CD4-positive, alpha-beta T cell (primary cell): ENCODE results near the gene SLC25A3. TPM values are rescaled to one million over a fixed set of nuclear protein-coding genes. Genes with fewer than 3 reads are reported as not detected.
"Not testable (repeated sequence)": the region's sequence is repeated elsewhere in the genome, so short reads cannot be mapped to it uniquely, and the experiment has no call there.

ENCODE experiments used
- ATAC-seq: fragments of 200-7000 bp; cut with Tn5 transposase; one replicate; pipeline ENCODE4 v1.10.0; 2022; ENCODE audit warnings: mild to moderate bottlenecking; ENCODE audit not compliant: poor library complexity
- CTCF ChIA-PET: fragments of 350-600 bp; sonication (Branson Sonifier 250); formaldehyde crosslinking; loops from one replicate; lab custom pipeline; 2021; ENCODE audit warnings: antibody characterized with exemption, inconsistent platforms; lab: Charles Lee
- POLR2A ChIA-PET: fragments of 350-600 bp; sonication (Branson Sonifier 250); formaldehyde crosslinking; loops from one replicate; lab custom pipeline; 2021; ENCODE audit warnings: antibody characterized with exemption, inconsistent platforms; lab: Charles Lee
- DNase-seq, 14 experiments: peaks; one replicate each; pipeline ENCODE4 v3.0.0-alpha.2; 2013 to 2020; ENCODE audit warnings: mixed read lengths in 2 of 14
- H3K27ac ChIP-seq, 2 donors: one replicate each; pipeline versions ENCODE4 v1.5.1 to v1.7.0; 2013; ENCODE audit warnings: low read length in 2 of 2, low read depth in 1 of 2, mild to moderate bottlenecking in 1 of 2
- H3K27me3 ChIP-seq, 2 experiments: 1 replicate in 1 of 2; 2 replicates in 1 of 2; pipeline versions ENCODE4 v1.6.1 to v1.7.0; 2013; ENCODE audit warnings: low read length in 2 of 2, control low read depth in 1 of 2, mild to moderate bottlenecking in 1 of 2, moderate library complexity in 1 of 2; ENCODE audit not compliant: insufficient read depth in 2 of 2, control insufficient read depth in 1 of 2
- H3K36me3 ChIP-seq: one replicate; pipeline ENCODE4 v1.6.1; 2013; ENCODE audit warnings: low read length, control low read depth; ENCODE audit not compliant: insufficient read depth
- H3K4me1 ChIP-seq: one replicate; pipeline ENCODE4 v1.6.1; 2013; ENCODE audit warnings: low read length, control low read depth; ENCODE audit not compliant: insufficient read depth
- H3K4me3 ChIP-seq: one replicate; pipeline ENCODE4 v1.5.1; 2013; ENCODE audit warnings: mild to moderate bottlenecking, low read length, moderate library complexity
- H3K9me3 ChIP-seq, 2 experiments: 1 replicate in 1 of 2; 2 replicates in 1 of 2; pipeline versions ENCODE4 v1.6.1 to v1.7.0; 2013; ENCODE audit warnings: low read length in 2 of 2, mild to moderate bottlenecking in 2 of 2, control low read depth in 1 of 2, moderate library complexity in 1 of 2; ENCODE audit not compliant: control insufficient read depth in 1 of 2, insufficient read depth in 1 of 2
- H3K27ac Mint-ChIP-seq: one replicate; pipeline ENCODE4 v1.8.0; 2020; ENCODE audit warnings: mixed read lengths
- H3K27me3 Mint-ChIP-seq: one replicate; pipeline ENCODE4 v1.8.0; 2021; ENCODE audit warnings: mixed read lengths
- H3K36me3 Mint-ChIP-seq: one replicate; pipeline ENCODE4 v1.8.0; 2021; ENCODE audit warnings: low read depth, mixed read lengths
- H3K4me1 Mint-ChIP-seq: one replicate; pipeline ENCODE4 v1.8.0; 2021; ENCODE audit warnings: low read depth, mixed read lengths
- H3K4me3 Mint-ChIP-seq: one replicate; pipeline ENCODE4 v1.8.0; 2020; ENCODE audit warnings: mild to moderate bottlenecking, mixed read lengths
- H3K9me3 Mint-ChIP-seq: one replicate; pipeline ENCODE4 v1.8.0; 2020; ENCODE audit warnings: mixed read lengths
- intact Hi-C, 2 experiments: fragments of 100-400 bp; cut with DNase I in 1 of 2; cut with micrococcal nuclease in 1 of 2; formaldehyde crosslinking; loops; one replicate each; pipeline versions ENCODE4 v1.15.1 to v1.9.0; 2023 to 2025; cut with DNase I, micrococcal nuclease
- total RNA-seq, 174 experiments: library from RNA in 2 of 174; stranded (reverse) in 2 of 174; gene quantifications; one replicate each; pipeline ENCODE4 v1.2.3 and lab custom pipeline; 2021 to 2026
- TF ChIP-seq, protein P1 (sequence below): fragments of 200-600 bp; IDR thresholded peaks from one replicate; pipeline ENCODE4 v1.8.0; 2022; ENCODE audit warnings: antibody characterized with exemption, mild to moderate bottlenecking

SLC25A3 gene
- total RNA-seq, 2 experiments from 2014 or later, result 602 to 615 TPM

DNA sequence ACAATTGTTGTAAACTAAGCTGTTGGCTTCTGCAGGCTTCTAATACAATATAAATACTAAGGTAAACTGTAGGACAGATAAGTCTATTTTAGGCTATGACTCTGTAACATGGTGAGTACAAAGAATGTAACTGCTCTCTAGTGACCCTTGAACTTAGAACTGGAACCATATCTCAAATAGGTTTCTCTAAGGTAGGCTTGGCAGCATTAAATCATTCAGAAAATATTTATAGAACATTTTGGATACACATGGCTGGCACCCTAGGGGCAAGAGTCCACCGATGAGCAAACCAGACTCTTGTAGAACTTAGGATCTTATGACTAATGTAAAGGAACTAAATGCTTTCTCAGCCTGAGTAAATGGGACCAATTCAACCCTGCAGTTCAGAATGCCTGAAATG is 19.4 kb upstream of the SLC25A3 start:
- TF ChIP-seq, protein P1, sequence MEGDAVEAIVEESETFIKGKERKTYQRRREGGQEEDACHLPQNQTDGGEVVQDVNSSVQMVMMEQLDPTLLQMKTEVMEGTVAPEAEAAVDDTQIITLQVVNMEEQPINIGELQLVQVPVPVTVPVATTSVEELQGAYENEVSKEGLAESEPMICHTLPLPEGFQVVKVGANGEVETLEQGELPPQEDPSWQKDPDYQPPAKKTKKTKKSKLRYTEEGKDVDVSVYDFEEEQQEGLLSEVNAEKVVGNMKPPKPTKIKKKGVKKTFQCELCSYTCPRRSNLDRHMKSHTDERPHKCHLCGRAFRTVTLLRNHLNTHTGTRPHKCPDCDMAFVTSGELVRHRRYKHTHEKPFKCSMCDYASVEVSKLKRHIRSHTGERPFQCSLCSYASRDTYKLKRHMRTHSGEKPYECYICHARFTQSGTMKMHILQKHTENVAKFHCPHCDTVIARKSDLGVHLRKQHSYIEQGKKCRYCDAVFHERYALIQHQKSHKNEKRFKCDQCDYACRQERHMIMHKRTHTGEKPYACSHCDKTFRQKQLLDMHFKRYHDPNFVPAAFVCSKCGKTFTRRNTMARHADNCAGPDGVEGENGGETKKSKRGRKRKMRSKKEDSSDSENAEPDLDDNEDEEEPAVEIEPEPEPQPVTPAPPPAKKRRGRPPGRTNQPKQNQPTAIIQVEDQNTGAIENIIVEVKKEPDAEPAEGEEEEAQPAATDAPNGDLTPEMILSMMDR, result no peak
- CTCF ChIA-PET, result no interaction called here
- POLR2A ChIA-PET, result no interaction called here

DNA sequence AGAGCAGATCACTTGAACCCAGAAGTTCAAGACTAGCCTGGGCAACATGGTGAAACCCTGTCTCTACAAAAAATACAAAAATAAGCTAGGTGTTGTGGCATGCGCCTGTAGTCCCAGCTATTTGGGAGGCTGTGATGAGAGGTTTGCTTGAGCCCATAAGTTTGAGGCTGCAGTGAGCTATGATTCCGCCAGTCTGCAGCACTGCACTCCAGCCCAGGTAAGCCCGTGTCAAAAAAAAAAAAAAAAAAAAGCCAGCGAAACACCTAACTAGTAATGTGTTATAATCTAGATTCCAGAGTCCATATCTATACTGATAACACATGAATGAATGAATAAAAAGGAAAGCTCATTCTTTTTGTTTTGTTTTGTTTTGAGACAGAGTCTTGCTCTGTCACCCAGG is 18.5 kb upstream of the SLC25A3 start:
- TF ChIP-seq, protein P1, result no peak
- no peaks in the 10 kb centered on the region for H3K4me1 Mint-ChIP-seq
- Histone ChIP-seq H3K9me3 (no peaks in the 10 kb centered on the region), H3K36me3 (no peaks in the 10 kb centered on the region), H3K27me3 (no peaks in the 10 kb centered on the region), H3K27ac (no peak overlapping the region), H3K4me1 (no peaks in the 10 kb centered on the region), H3K4me3 (no peak overlapping the region)
- H3K27ac Mint-ChIP-seq, result no peak overlapping the region
- no peaks in the 10 kb centered on the region for H3K27me3 Mint-ChIP-seq
- ATAC-seq (no peak), DNase-seq (no peak)
- no peaks in the 10 kb centered on the region for H3K9me3 Mint-ChIP-seq
- intact Hi-C loops, result no loop called here
- H3K4me3 Mint-ChIP-seq, result no peak overlapping the region
- ChIA-PET POLR2A (no interaction called here), CTCF (no interaction called here)
- no peaks in the 10 kb centered on the region for H3K36me3 Mint-ChIP-seq

More for the DNA sequence above, 19.4 kb upstream of the SLC25A3 start:
- Histone ChIP-seq H3K4me1 (no peaks in the 10 kb centered on the region), H3K9me3 (no peaks in the 10 kb centered on the region), H3K36me3 (no peaks in the 10 kb centered on the region), H3K27ac (no peak overlapping the region), H3K4me3 (no peak overlapping the region), H3K27me3 (no peaks in the 10 kb centered on the region)
- DNase-seq (no peak), ATAC-seq (no peak)
- no peaks in the 10 kb centered on the region for H3K36me3 Mint-ChIP-seq
- H3K4me1 Mint-ChIP-seq, result no peaks in the 10 kb centered on the region
- no peak overlapping the region for H3K4me3 Mint-ChIP-seq
- H3K27me3 Mint-ChIP-seq, result no peaks in the 10 kb centered on the region
- H3K27ac Mint-ChIP-seq, result no peak overlapping the region
- no peaks in the 10 kb centered on the region for H3K9me3 Mint-ChIP-seq
- intact Hi-C loops, result no loop called here

DNA sequence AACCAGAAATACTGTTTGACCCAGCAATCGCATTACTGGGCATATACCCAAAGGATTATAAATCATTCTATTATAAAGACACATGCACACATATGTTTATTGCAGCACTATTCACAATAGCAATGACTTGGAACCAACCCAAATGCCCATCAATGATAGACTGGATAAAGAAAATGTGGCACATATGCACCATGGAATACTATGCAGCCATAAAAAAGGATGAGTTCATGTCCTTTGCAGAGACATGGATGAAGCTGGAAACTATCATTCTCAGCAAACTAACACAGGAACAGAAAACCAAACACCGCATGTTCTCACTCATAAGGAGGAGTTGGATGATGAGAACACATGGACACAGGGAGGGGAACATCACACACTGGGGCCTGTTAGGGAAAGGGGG is 16.7 kb upstream of the SLC25A3 start:
- DNase-seq, H3K4me3 ChIP-seq, H3K4me1 Mint-ChIP-seq, H3K27me3 Mint-ChIP-seq, H3K9me3 ChIP-seq, H3K36me3 ChIP-seq, POLR2A ChIA-PET, H3K4me3 Mint-ChIP-seq, H3K27ac ChIP-seq, H3K27me3 ChIP-seq, H3K27ac Mint-ChIP-seq, H3K9me3 Mint-ChIP-seq, intact Hi-C loops, ATAC-seq, H3K36me3 Mint-ChIP-seq, H3K4me1 ChIP-seq: not testable (repeated sequence)
- CTCF ChIA-PET, result interaction anchor here (1.3 kb wide), 1 partner anchor 10 kb away, joined by 3 read pairs; no protein-coding TSS in a partner anchor

DNA sequence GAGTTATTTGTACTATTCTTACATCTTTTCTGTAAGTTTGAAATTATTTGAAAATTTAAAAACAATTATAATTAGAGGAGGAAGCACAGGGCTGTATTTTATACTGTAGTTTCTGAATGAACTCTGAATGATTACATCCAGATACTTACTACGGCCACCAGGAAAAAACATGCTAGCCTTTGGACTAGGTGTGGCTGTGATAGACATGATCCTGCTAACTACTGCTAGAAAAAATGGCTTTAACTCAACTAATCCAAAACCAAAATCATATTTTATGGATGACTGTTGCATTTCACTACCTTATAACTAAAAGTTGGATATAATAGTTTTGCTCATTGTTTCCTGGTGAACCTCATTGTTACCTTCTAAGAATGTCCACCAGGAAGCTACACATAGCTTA is 15.1 kb upstream of the SLC25A3 start:
- no peak overlapping the region for H3K27ac Mint-ChIP-seq
- TF ChIP-seq, protein P1, result no peak
- ATAC-seq (no peak), DNase-seq (no peak)
- no peaks in the 10 kb centered on the region for H3K4me1 ChIP-seq
- no peaks in the 10 kb centered on the region for H3K27me3 Mint-ChIP-seq
- H3K4me3 Mint-ChIP-seq, result no peak overlapping the region
- H3K36me3 Mint-ChIP-seq, result no peaks in the 10 kb centered on the region
- no peaks in the 10 kb centered on the region for H3K9me3 ChIP-seq
- H3K36me3 ChIP-seq, result no peaks in the 10 kb centered on the region
- no peaks in the 10 kb centered on the region for H3K4me1 Mint-ChIP-seq
- no peak overlapping the region for H3K4me3 ChIP-seq
- H3K9me3 Mint-ChIP-seq, result no peaks in the 10 kb centered on the region
- POLR2A ChIA-PET, result no interaction called here
- no peak overlapping the region for H3K27ac ChIP-seq
- no peaks in the 10 kb centered on the region for H3K27me3 ChIP-seq
- CTCF ChIA-PET, result interaction anchor here (1.4 kb wide), 1 partner anchor 12 kb away, joined by 4 read pairs; no protein-coding TSS in a partner anchor
- intact Hi-C loops, result no loop called here
